HepG2 (cell line): Measurements from ENCODE around the gene TXN2. TPM values are rescaled to one million over a fixed set of nuclear protein-coding genes. Genes with fewer than 3 reads are reported as not detected.

Experiments
- ATAC-seq: fragments of 200-7000 bp; cut with Tn5 transposase; 3 replicates; pipeline ENCODE4 v1.9.1; 2020; ENCODE audit warnings: mild to moderate bottlenecking, moderate library complexity
- BruUV-seq: library from RNA; stranded (reverse); fragments of 400-500 nt; replicated peaks from 2 replicates; lab custom pipeline; 2021; lab: Mats Ljungman, UMichigan
- CTCF ChIA-PET: fragments of 300-600 bp; formaldehyde crosslinking; extraction: SDS; loops from one replicate; lab custom pipeline; 2021; ENCODE audit warnings: low total read pairs, inconsistent platforms, low intra/inter-chr PET ratio; lab: Yijun Ruan, JAX
- POLR2A ChIA-PET: fragments of 350-600 bp; sonication (Branson Sonifier 250); formaldehyde crosslinking; loops from one replicate; lab custom pipeline; 2020; ENCODE audit warnings: antibody characterized with exemption, inconsistent platforms; lab: Yijun Ruan, JAX
- DNase-seq: peaks from one replicate; pipeline ENCODE4 v3.0.0-alpha.2; 2015; ENCODE audit warnings: low spot score
- FAIRE-seq: peaks from 3 replicates; lab custom pipeline; 2011; peaks lifted over from hg19 to GRCh38; lab: Jason Lieb, UNC
- H2AFZ ChIP-seq: one replicate; pipeline ENCODE4 v1.6.1; 2011; ENCODE audit warnings: low read length, inconsistent platforms
- H3K27ac ChIP-seq: fragments of 300-600 bp; 3 replicates; pipeline ENCODE4 v1.8.0; 2011; ENCODE audit warnings: mixed run types, mild to moderate bottlenecking, mixed read lengths, low read length, inconsistent platforms; ENCODE audit not compliant: insufficient read depth; ENCODE audit errors: extremely low read length
- H3K27me3 ChIP-seq, 2 experiments: fragments of 200-600 bp in 1 of 2; 2 replicates in 1 of 2; 3 replicates in 1 of 2; pipeline versions ENCODE4 v1.6.0 to v1.8.0; 2011; ENCODE audit warnings: low read length in 2 of 2, mild to moderate bottlenecking in 2 of 2, moderate library complexity in 2 of 2, inconsistent platforms in 1 of 2; ENCODE audit not compliant: insufficient read depth in 2 of 2, control insufficient read depth in 1 of 2
- H3K36me3 ChIP-seq, 2 experiments: fragments of 200-600 bp in 1 of 2; replicated peaks in 1 of 2; 2 replicates in 1 of 2; 3 replicates in 1 of 2; pipeline versions ENCODE4 v1.5.1 to v1.8.0; 2011; ENCODE audit warnings: low read length in 2 of 2, inconsistent platforms in 1 of 2; ENCODE audit not compliant: insufficient read depth in 2 of 2, control insufficient read depth in 1 of 2
- H3K4me1 ChIP-seq: 2 replicates; pipeline ENCODE4 v1.5.1; 2012; ENCODE audit warnings: low read length, inconsistent platforms; ENCODE audit not compliant: insufficient read depth
- H3K4me2 ChIP-seq: 2 replicates; pipeline ENCODE4 v1.6.0; 2011; ENCODE audit warnings: low read depth, low read length, inconsistent platforms
- H3K4me3 ChIP-seq, 3 experiments: fragments of 200-600 bp in 1 of 3; sonication (generic), shearing (Covaris generic) in 1 of 3; replicated peaks in 1 of 3; 2 replicates each; pipeline ENCODE4 v1.5.1; 2011 to 2016; ENCODE audit warnings: low read length in 3 of 3, inconsistent platforms in 2 of 3, low read depth in 2 of 3, mild to moderate bottlenecking in 2 of 3, control low read depth in 1 of 3, mixed read lengths in 1 of 3; ENCODE audit not compliant: insufficient read depth in 1 of 3
- H3K79me2 ChIP-seq: one replicate; pipeline ENCODE4 v1.6.1; 2011; ENCODE audit warnings: low read length, inconsistent platforms; ENCODE audit not compliant: insufficient read depth
- H3K9ac ChIP-seq: 2 replicates; pipeline ENCODE4 v1.6.0; 2011; ENCODE audit warnings: mild to moderate bottlenecking, low read depth, low read length, inconsistent platforms; ENCODE audit not compliant: insufficient read depth
- H3K9me3 ChIP-seq: 2 replicates; pipeline ENCODE4 v1.5.1; 2012; ENCODE audit warnings: mild to moderate bottlenecking, low read length
- H4K20me1 ChIP-seq: 2 replicates; pipeline ENCODE4 v1.6.0; 2011; ENCODE audit warnings: inconsistent platforms, mild to moderate bottlenecking, low read length, moderate library complexity; ENCODE audit not compliant: insufficient read depth
- CEBPG ChIP-seq: IDR thresholded peaks from 2 replicates; pipeline ENCODE4 v1.6.1; 2016
- HOXA9 ChIP-seq: sonication (generic); formaldehyde crosslinking; IDR thresholded peaks from 2 replicates; pipeline ENCODE4 v1.8.1; 2022; ENCODE audit warnings: missing genetic modification reagents, mild to moderate bottlenecking, moderate library complexity, borderline replicate concordance
- KDM5A ChIP-seq: fragments of 200-600 bp; sonication (generic); IDR thresholded peaks from 2 replicates; pipeline ENCODE4 v1.7.0; 2018; ENCODE audit warnings: antibody characterized with exemption, mild to moderate bottlenecking, low read length, borderline replicate concordance
- MAZ ChIP-seq, 2 experiments: sonication (generic) in 1 of 2; formaldehyde crosslinking in 1 of 2; IDR thresholded peaks; 2 replicates each; pipeline versions ENCODE4 v1.5.0 to v1.6.1; 2012 to 2020; ENCODE audit warnings: low read depth in 2 of 2, mild to moderate bottlenecking in 2 of 2, borderline replicate concordance in 1 of 2, improper control_type of control experiment in 1 of 2, low read length in 1 of 2, missing genetic modification reagents in 1 of 2, moderate library complexity in 1 of 2
- MYNN ChIP-seq: sonication (generic); formaldehyde crosslinking; IDR thresholded peaks from 2 replicates; pipeline ENCODE4 v1.4.0; 2020; ENCODE audit warnings: mild to moderate bottlenecking, low read depth, missing genetic modification reagents
- NFATC3 ChIP-seq: sonication (generic); formaldehyde crosslinking; IDR thresholded peaks from 2 replicates; pipeline ENCODE4 v1.5.1; 2020; ENCODE audit warnings: mild to moderate bottlenecking, missing genetic modification reagents
- PLRG1 ChIP-seq: fragments of 450-650 bp; conservative IDR thresholded peaks from 2 replicates; pipeline ENCODE4 v1.6.1; 2016
- POLR2A ChIP-seq, 2 experiments: IDR thresholded peaks; 2 replicates each; pipeline ENCODE4 v1.6.1; 2011; ENCODE audit warnings: low read depth in 2 of 2, low read length in 2 of 2, mild to moderate bottlenecking in 1 of 2, moderate library complexity in 1 of 2; ENCODE audit not compliant: insufficient read depth in 1 of 2
- SPEN ChIP-seq: sonication (generic); formaldehyde crosslinking; IDR thresholded peaks from 2 replicates; pipeline ENCODE4 v1.5.1; 2020; ENCODE audit warnings: low read depth, mild to moderate bottlenecking, missing genetic modification reagents
- ZFP62 ChIP-seq: sonication (generic); formaldehyde crosslinking; IDR thresholded peaks from 2 replicates; pipeline ENCODE4 v1.4.0; 2020; ENCODE audit warnings: missing genetic modification reagents
- ZNF441 ChIP-seq: sonication (generic); formaldehyde crosslinking; IDR thresholded peaks from 2 replicates; pipeline ENCODE4 v1.7.0; 2021; ENCODE audit warnings: missing genetic modification reagents, borderline replicate concordance
- ZNF749 ChIP-seq: sonication (generic); formaldehyde crosslinking; IDR thresholded peaks from 2 replicates; pipeline ENCODE4 v1.8.0; 2022; ENCODE audit warnings: mild to moderate bottlenecking, missing genetic modification reagents, moderate library complexity, borderline replicate concordance
- ZNF775 ChIP-seq: sonication (generic); formaldehyde crosslinking; IDR thresholded peaks from 2 replicates; pipeline ENCODE4 v1.4.0; 2020; ENCODE audit warnings: missing genetic modification reagents, mild to moderate bottlenecking, moderate library complexity, borderline replicate concordance
- WGBS: methylation state at CpG from one replicate; pipeline ENCODE4 v1.1.6; 2017; ENCODE audit warnings: low lambda C conversion rate; 5-methylcytosine and 5-hydroxymethylcytosine counted together
- in situ Hi-C: cut with HindIII; loops from 2 replicates; pipeline ENCODE4 v1.10.0; 2017; ENCODE audit warnings: low pct_unique_long_range_greater_than_20kb; ENCODE audit not compliant: extremely low pct_ligation_motif_present
- intact Hi-C: fragments of 100-400 bp; cut with micrococcal nuclease; formaldehyde crosslinking; loops from one replicate; pipeline ENCODE4 v1.10.0; 2022; ENCODE audit not compliant: unreplicated experiment
- polyA plus RNA-seq, 8 experiments: library from polyadenylated mRNA; depleted of rRNA in 3 of 8; stranded (reverse) in 7 of 8; unstranded in 1 of 8; fragments of >200 nt; fragmentation: Illumina TruSeq in 4 of 8; extraction: Trizol in 4 of 8; gene quantifications; 2 replicates each; pipeline versions ENCODE4 v1.2.1 to v1.2.3, GENCODE V29; 2011 to 2016; ENCODE audit warnings: low read depth in 4 of 8, missing spikeins in 1 of 8, mixed read lengths in 1 of 8; ENCODE audit not compliant: insufficient read depth in 1 of 8
- total RNA-seq, 5 experiments: library from RNA; depleted of rRNA; stranded (reverse); fragments of >200 nt; fragmentation: Illumina TruSeq; extraction: Trizol; gene quantifications; 2 replicates each; pipeline ENCODE4 v1.2.3, GENCODE V29; 2016; ENCODE audit warnings: low read depth in 1 of 5
- TF ChIP-seq, protein P1 (sequence below): sonication (generic); formaldehyde crosslinking; IDR thresholded peaks from 2 replicates; pipeline ENCODE4 v1.4.0; 2020; ENCODE audit warnings: missing genetic modification reagents, borderline replicate concordance

TXN2 gene
- total and polyA plus RNA-seq, 2 of the 13 experiments (the other 11 are each of a cell fraction or from before 2014, with no cell fraction given), result 41.4 to 109 TPM

DNA sequence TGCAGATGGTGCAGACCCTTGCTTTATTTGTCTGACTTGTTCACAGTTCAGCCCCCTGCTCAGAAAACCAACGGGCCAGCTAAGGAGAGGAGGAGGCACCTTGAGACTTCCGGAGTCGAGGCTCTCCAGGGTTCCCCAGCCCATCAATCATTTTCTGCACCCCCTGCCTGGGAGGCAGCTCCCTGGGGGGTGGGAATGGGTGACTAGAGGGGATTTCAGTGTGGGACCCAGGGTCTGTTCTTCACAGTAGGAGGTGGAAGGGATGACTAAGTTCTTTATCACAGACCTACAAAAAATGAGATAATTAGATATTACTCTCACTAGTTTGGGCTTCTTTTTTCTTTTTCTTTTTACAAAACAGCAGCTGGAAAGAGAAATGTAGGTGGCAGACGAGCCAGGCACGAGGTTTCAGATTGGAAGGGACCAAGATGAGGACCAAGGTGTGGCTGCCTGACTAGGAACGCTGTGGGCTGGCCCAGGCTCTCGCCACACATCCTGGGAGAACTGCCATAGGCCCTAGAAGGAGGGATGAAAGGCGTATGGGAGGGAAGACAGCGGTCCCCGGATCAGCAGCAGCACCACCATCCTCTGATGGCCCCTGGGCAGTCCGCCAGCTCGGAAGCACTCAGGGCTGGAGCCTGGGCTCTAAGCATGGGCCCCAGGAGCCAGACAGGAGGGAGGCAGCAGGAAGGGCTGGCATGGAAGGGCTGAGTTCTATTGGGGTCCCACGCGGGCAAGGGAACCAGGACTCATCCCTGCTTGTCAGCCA lies 14.2 kb downstream of the TXN2 start:
- FAIRE-seq, result no peak
- H4K20me1 ChIP-seq, result no peaks in the 10 kb centered on the region
- H3K4me3 ChIP-seq, result no peak overlapping the region
- H3K27me3 ChIP-seq, result no peaks in the 10 kb centered on the region
- 100% methylated on average over 11 of the region's 14 CpGs for WGBS
- H3K9ac ChIP-seq, result no peak overlapping the region
- ChIA-PET POLR2A (interaction anchor here (1.1 kb wide), 1 partner anchor 15 kb away, joined by 4 read pairs; the partner anchor contains the start of gene TXN2), CTCF (no interaction called here)
- no peaks in the 10 kb centered on the region for H3K79me2 ChIP-seq
- intact Hi-C loops, result no loop called here
- no peak for DNase-seq
- peaks cover 4 to 24% of the 10 kb centered on the region in 2 experiments; a peak in 4 of 5 replicates for H3K36me3 ChIP-seq
- ATAC-seq, result no peak
- no peak overlapping the region for H3K4me2 ChIP-seq
- H3K27ac ChIP-seq, result no peak overlapping the region
- no peaks in the 10 kb centered on the region for H3K9me3 ChIP-seq
- in situ Hi-C loops, result loop anchor here (5.0 kb wide), 1 partner anchor 165 kb away; no protein-coding TSS in a partner anchor
- TF ChIP-seq PLRG1, result no peak
- TF ChIP-seq SPEN (CRISPR knock-in tag), result no peak
- TF ChIP-seq ZFP62, result no peak
- TF ChIP-seq KDM5A, result no peak
- TF ChIP-seq POLR2A (IDR thresholded peaks at IDR 0.05; ENCODE audit: insufficient read depth in 1 of 2, low read depth in 2 of 2, low read length in 2 of 2), result no peak
- no peak for TF ChIP-seq MYNN (CRISPR knock-in tag)
- no peak for TF ChIP-seq CEBPG (CRISPR knock-in tag)
- TF ChIP-seq ZNF775, result no peak
- TF ChIP-seq, protein P1, sequence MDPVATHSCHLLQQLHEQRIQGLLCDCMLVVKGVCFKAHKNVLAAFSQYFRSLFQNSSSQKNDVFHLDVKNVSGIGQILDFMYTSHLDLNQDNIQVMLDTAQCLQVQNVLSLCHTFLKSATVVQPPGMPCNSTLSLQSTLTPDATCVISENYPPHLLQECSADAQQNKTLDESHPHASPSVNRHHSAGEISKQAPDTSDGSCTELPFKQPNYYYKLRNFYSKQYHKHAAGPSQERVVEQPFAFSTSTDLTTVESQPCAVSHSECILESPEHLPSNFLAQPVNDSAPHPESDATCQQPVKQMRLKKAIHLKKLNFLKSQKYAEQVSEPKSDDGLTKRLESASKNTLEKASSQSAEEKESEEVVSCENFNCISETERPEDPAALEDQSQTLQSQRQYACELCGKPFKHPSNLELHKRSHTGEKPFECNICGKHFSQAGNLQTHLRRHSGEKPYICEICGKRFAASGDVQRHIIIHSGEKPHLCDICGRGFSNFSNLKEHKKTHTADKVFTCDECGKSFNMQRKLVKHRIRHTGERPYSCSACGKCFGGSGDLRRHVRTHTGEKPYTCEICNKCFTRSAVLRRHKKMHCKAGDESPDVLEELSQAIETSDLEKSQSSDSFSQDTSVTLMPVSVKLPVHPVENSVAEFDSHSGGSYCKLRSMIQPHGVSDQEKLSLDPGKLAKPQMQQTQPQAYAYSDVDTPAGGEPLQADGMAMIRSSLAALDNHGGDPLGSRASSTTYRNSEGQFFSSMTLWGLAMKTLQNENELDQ (CRISPR knock-in tag), result no peak
- TF ChIP-seq NFATC3 (CRISPR knock-in tag), result no peak
- no peak for TF ChIP-seq MAZ (IDR thresholded peaks at IDR 0.05; ENCODE audit: borderline replicate concordance, low read depth, low read length)
- no peak for TF ChIP-seq MAZ (CRISPR knock-in tag; IDR thresholded peaks at IDR 0.05; ENCODE audit: low read depth)
- TF ChIP-seq ZNF749 (CRISPR knock-in tag), result no peak
- TF ChIP-seq HOXA9, result no peak
- TF ChIP-seq ZNF441, result no peak
- no peak overlapping the region for H2AFZ ChIP-seq
- peaks cover 14% of the 10 kb centered on the region for H3K4me1 ChIP-seq
- TSS peak; percentile 36 for BruUV-seq
